Loucy (cell line): ENCODE measurements around the gene PLXNB1.

Experiments used
- H2AFZ ChIP-seq: fragments of 200-600 bp; sonication (generic); 2 replicates; pipeline ENCODE4 v1.6.0; 2016; ENCODE audit warnings: antibody characterized with exemption, mild to moderate bottlenecking, low read length, moderate library complexity
- H3F3A ChIP-seq: fragments of 200-600 bp; 2 replicates; pipeline ENCODE4 v1.6.0; 2016; ENCODE audit warnings: antibody characterized with exemption, low read depth, mild to moderate bottlenecking
- H3K27me3 ChIP-seq: fragments of 200-600 bp; sonication (generic); 2 replicates; pipeline ENCODE4 v1.6.1; 2014; ENCODE audit warnings: low read length, mild to moderate bottlenecking; ENCODE audit not compliant: insufficient read depth, poor library complexity, severe bottlenecking
- H3K36me3 ChIP-seq: fragments of 200-600 bp; sonication (generic); 2 replicates; pipeline ENCODE4 v1.6.1; 2016; ENCODE audit warnings: low read length; ENCODE audit not compliant: insufficient read depth
- H3K4me1 ChIP-seq: fragments of 200-600 bp; sonication (generic); 2 replicates; pipeline ENCODE4 v1.5.1; 2014; ENCODE audit warnings: low read length, mild to moderate bottlenecking; ENCODE audit not compliant: insufficient read depth, poor library complexity, severe bottlenecking
- H3K4me2 ChIP-seq: fragments of 200-600 bp; sonication (generic); 2 replicates; pipeline ENCODE4 v1.6.0; 2014; ENCODE audit warnings: antibody characterized with exemption, low read length, low read depth, mild to moderate bottlenecking; ENCODE audit not compliant: poor library complexity, severe bottlenecking
- H3K4me3 ChIP-seq: fragments of 200-600 bp; sonication (generic); 2 replicates; pipeline ENCODE4 v1.5.1; 2014; ENCODE audit warnings: low read length, mild to moderate bottlenecking, mixed read lengths; ENCODE audit not compliant: poor library complexity, severe bottlenecking
- H3K79me2 ChIP-seq: fragments of 200-600 bp; sonication (generic); 2 replicates; pipeline ENCODE4 v1.6.1; 2014; ENCODE audit warnings: low read length; ENCODE audit not compliant: insufficient read depth
- H3K9ac ChIP-seq: fragments of 200-600 bp; sonication (generic); 2 replicates; pipeline ENCODE4 v1.6.0; 2014; ENCODE audit warnings: mild to moderate bottlenecking, low read depth, low read length, moderate library complexity; ENCODE audit not compliant: poor library complexity, severe bottlenecking
- H3K9me2 ChIP-seq: fragments of 200-600 bp; sonication (generic); replicated peaks from 2 replicates; pipeline ENCODE4 v1.6.1; 2016; ENCODE audit warnings: low read depth, low read length, mixed read lengths
- H3K9me3 ChIP-seq: fragments of 200-600 bp; sonication (generic); 2 replicates; pipeline ENCODE4 v1.6.1; 2014; ENCODE audit warnings: mild to moderate bottlenecking, antibody characterized with exemption, low read length, low read depth; ENCODE audit not compliant: insufficient read depth
- H4K20me1 ChIP-seq: fragments of 200-600 bp; sonication (generic); 2 replicates; pipeline ENCODE4 v1.6.0; 2014; ENCODE audit warnings: antibody characterized with exemption, low read length, mild to moderate bottlenecking; ENCODE audit not compliant: insufficient read depth, poor library complexity, severe bottlenecking
- EZH2phosphoT487 ChIP-seq: fragments of 200-600 bp; IDR thresholded peaks from 2 replicates; pipeline ENCODE4 v1.6.1; 2018; ENCODE audit warnings: antibody characterized with exemption, mild to moderate bottlenecking, moderate library complexity, borderline replicate concordance
- TF ChIP-seq, protein P1 (sequence below): fragments of 200-600 bp; sonication (generic); conservative IDR thresholded peaks from 2 replicates; pipeline ENCODE4 v1.5.1; 2014; ENCODE audit warnings: mild to moderate bottlenecking, antibody characterized with exemption, low read length

Gene PLXNB1

DNA sequence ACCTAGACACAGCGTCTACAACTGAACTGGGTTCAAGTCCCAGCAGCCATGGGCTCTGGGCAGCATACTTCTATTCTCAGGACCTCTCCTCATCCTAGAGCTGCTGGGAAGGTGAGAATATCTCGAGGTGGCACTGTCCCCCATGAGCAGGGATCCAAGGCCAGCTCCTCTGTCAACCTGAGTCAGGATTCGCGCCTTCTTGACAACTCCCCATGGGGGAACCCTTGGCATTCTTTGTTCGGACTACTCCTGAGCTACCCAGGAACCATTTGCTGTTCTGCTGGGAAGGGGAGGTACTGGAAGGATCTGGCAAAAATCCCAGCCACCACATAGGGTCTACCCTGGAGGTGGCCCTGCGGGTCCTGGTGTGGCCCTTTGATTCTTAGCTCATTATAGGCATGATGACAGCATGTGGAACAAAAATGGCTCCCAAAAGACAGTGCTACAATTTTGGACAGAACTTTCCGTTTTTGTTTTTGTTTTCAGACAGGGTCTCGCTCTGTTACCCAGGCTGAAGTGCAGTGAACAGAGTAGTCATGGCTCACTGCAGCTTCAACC is 22.3 kb downstream of the PLXNB1 start:
- H3K4me3 ChIP-seq = no peak overlapping the region
- H3K9me3 ChIP-seq = no peaks in the 10 kb centered on the region
- H4K20me1 ChIP-seq = no peaks in the 10 kb centered on the region
- TF ChIP-seq EZH2phosphoT487 = no peak
- TF ChIP-seq, protein P1, sequence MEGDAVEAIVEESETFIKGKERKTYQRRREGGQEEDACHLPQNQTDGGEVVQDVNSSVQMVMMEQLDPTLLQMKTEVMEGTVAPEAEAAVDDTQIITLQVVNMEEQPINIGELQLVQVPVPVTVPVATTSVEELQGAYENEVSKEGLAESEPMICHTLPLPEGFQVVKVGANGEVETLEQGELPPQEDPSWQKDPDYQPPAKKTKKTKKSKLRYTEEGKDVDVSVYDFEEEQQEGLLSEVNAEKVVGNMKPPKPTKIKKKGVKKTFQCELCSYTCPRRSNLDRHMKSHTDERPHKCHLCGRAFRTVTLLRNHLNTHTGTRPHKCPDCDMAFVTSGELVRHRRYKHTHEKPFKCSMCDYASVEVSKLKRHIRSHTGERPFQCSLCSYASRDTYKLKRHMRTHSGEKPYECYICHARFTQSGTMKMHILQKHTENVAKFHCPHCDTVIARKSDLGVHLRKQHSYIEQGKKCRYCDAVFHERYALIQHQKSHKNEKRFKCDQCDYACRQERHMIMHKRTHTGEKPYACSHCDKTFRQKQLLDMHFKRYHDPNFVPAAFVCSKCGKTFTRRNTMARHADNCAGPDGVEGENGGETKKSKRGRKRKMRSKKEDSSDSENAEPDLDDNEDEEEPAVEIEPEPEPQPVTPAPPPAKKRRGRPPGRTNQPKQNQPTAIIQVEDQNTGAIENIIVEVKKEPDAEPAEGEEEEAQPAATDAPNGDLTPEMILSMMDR = no peak
- no peak overlapping the region for H3K4me2 ChIP-seq
- H3K9ac ChIP-seq = no peak overlapping the region
- no peaks in the 10 kb centered on the region for H3K9me2 ChIP-seq
- H3K79me2 ChIP-seq = no peaks in the 10 kb centered on the region
- no peak overlapping the region for H2AFZ ChIP-seq
- H3K27me3 ChIP-seq = no peaks in the 10 kb centered on the region
- peaks cover 17% of the 10 kb centered on the region for H3K4me1 ChIP-seq
- no peaks in the 10 kb centered on the region for H3F3A ChIP-seq
- peaks cover 75% of the 10 kb centered on the region; the same call in 1 of the 2 replicates for H3K36me3 ChIP-seq

DNA sequence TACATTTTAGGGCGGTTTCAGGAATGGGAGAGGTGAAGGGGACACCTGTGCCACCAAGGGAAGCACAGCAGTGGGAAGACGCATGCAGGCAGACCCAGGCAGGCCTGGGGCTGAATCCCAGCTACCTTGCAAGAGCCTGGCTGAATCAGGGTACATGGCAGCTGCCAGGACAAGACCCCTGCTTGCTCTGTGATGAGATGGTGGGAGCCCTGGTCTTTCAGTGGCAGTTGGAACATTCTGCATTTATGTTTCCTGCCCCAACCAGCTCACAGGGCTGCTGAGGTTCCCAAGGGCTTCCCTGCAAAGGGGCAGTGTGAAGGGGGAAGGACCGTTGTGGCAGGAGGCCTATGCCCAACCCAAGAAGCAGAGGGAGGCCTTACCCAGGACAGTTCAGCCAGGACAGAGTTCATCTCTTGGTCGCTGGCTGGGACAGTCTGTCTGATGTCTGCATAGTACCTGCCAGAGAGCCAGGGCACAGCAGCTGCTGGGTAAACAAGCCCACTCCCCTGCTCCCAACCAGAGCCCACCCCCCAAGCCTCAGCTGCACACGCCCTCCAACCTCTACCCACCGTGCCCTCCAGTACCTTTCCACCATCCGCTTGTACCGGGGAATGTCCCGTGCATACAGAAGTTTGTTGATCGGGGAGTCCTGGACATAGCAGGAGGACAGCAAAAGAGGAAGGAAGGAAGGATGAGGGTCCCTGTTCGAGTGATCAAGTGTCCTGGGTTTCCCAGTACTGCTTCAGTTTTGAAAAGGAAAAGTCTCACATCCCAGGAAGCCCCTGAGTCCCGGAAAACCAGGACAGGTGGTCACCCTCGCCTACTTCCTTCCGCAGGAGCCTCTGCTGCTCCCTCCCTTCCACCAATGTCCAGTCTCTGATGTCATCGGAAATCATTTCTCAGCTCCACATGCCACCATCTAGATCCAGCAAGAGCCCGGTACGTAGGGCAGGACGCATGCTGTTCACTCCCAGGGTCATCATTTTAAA is 23.1 kb downstream of the PLXNB1 start:
- Histone ChIP-seq H3K36me3 (peaks cover 67% of the 10 kb centered on the region; the same call in 1 of the 2 replicates), H3K4me1 (peaks cover 17% of the 10 kb centered on the region), H2AFZ (no peak overlapping the region), H3K79me2 (no peaks in the 10 kb centered on the region), H3K27me3 (no peaks in the 10 kb centered on the region), H3K9me3 (no peaks in the 10 kb centered on the region), H3K4me3 (no peak overlapping the region), H3K9me2 (no peaks in the 10 kb centered on the region), H3K4me2 (peak overlapping the region; percentile 57), H3F3A (no peaks in the 10 kb centered on the region), H3K9ac (peak overlapping the region; percentile 66), H4K20me1 (no peaks in the 10 kb centered on the region)
- TF ChIP-seq, protein P1 = no peak
- no peak for TF ChIP-seq EZH2phosphoT487

DNA sequence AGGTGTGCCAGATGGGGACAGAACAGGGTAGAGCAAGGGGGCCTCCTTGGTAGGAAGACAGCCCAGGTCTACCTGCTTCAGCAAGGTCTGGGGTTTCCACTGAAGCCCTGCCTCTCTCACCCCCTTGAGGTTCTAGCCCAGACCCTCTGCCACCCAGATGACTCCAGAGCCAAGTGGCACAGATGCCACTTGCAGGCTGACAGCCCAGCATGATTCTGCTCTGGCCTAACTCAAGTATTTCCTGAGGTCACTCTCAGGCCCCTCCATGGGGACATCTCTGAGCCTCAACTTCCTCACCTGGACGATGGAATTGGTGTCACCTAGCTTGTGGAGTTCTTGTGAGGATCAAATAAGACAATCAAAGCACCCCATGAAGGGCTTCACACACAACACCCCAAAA is 23.9 kb downstream of the PLXNB1 start:
- peaks cover 17% of the 10 kb centered on the region for H3K4me1 ChIP-seq
- no peaks in the 10 kb centered on the region for H3K9me2 ChIP-seq
- no peaks in the 10 kb centered on the region for H3K9me3 ChIP-seq
- no peaks in the 10 kb centered on the region for H3K27me3 ChIP-seq
- peaks cover 64% of the 10 kb centered on the region; the same call in 1 of the 2 replicates for H3K36me3 ChIP-seq
- no peak for TF ChIP-seq EZH2phosphoT487
- TF ChIP-seq, protein P1 = no peak
- H2AFZ ChIP-seq = no peak overlapping the region
- no peaks in the 10 kb centered on the region for H3K79me2 ChIP-seq
- H3F3A ChIP-seq = no peaks in the 10 kb centered on the region
- no peaks in the 10 kb centered on the region for H4K20me1 ChIP-seq
- no peak overlapping the region for H3K4me3 ChIP-seq
- peak overlapping the region; percentile 57 for H3K4me2 ChIP-seq
- peak overlapping the region; percentile 66 for H3K9ac ChIP-seq
